PC-3 (cell line): ENCODE measurements around the gene OCSTAMP.

Source experiments
- CTCF ChIP-seq: fragments of 300-600 bp; sonication (generic); conservative IDR thresholded peaks from 2 replicates; pipeline ENCODE4 v1.5.1; 2017; ENCODE audit warnings: antibody characterized with exemption, low read depth, mild to moderate bottlenecking, low read length
- EZH2 ChIP-seq: fragments of 300-600 bp; sonication (generic); IDR thresholded peaks from one replicate; pipeline ENCODE4 v1.6.1; 2017; ENCODE audit warnings: antibody characterized with exemption, mild to moderate bottlenecking, low read length; ENCODE audit not compliant: unreplicated experiment

- TF ChIP-seq CTCF (no peak), EZH2 (no peak)
Observed at GRCh38 chr20:46573788-46574584, 23.5 kb upstream of the OCSTAMP start.
